Spleen (tissue), 11 donors: ENCODE results near the gene FCHO1. TPM values are rescaled to one million over a fixed set of nuclear protein-coding genes. Genes with fewer than 3 reads are reported as not detected.
A peak's percentile ranks its signal among the peaks of the same experiment; 100 is the strongest.

Source experiments
- DNase-seq: peaks from one replicate; pipeline ENCODE4 v3.0.0-alpha.2; 2020
- H3K27ac ChIP-seq, 8 donors: fragments of 200-600 bp; sonication (generic) in 7 of 8; 1 replicate in 4 of 8; 2 replicates in 4 of 8; pipeline versions ENCODE4 v1.5.0 to v1.8.0; 2016 to 2021; ENCODE audit warnings: inconsistent platforms in 4 of 8, mild to moderate bottlenecking in 4 of 8, moderate library complexity in 1 of 8
- H3K27me3 ChIP-seq, 7 donors: fragments of 200-600 bp; sonication (generic) in 6 of 7; replicated peaks in 1 of 7; 1 replicate in 4 of 7; 2 replicates in 3 of 7; pipeline versions ENCODE4 v1.5.0 to v1.8.0; 2016 to 2021; ENCODE audit warnings: inconsistent platforms in 3 of 7, mild to moderate bottlenecking in 1 of 7
- H3K36me3 ChIP-seq, 6 donors: fragments of 200-600 bp; sonication (generic) in 5 of 6; 1 replicate in 4 of 6; 2 replicates in 2 of 6; pipeline versions ENCODE4 v1.5.0 to v1.8.0; 2016 to 2021; ENCODE audit warnings: inconsistent platforms in 2 of 6
- H3K4me1 ChIP-seq, 6 donors: fragments of 200-600 bp; sonication (generic) in 5 of 6; 1 replicate in 3 of 6; 2 replicates in 3 of 6; pipeline versions ENCODE4 v1.5.0 to v1.8.0; 2016 to 2021; ENCODE audit warnings: inconsistent platforms in 3 of 6
- H3K4me3 ChIP-seq, 8 donors: fragments of 200-600 bp; sonication (generic) in 7 of 8; 1 replicate in 4 of 8; 2 replicates in 4 of 8; pipeline versions ENCODE4 v1.5.0 to v1.8.0; 2016 to 2021; ENCODE audit warnings: inconsistent platforms in 4 of 8, mild to moderate bottlenecking in 4 of 8, moderate library complexity in 2 of 8
- H3K9me3 ChIP-seq, 8 donors: fragments of 200-600 bp; sonication (generic) in 7 of 8; 1 replicate in 4 of 8; 2 replicates in 4 of 8; pipeline versions ENCODE4 v1.5.0 to v1.8.0; 2016 to 2021; ENCODE audit warnings: inconsistent platforms in 4 of 8
- POLR2A ChIP-seq, 3 donors: fragments of 450-650 bp; IDR thresholded peaks; one replicate each; pipeline ENCODE4 v1.5.1; 2017; ENCODE audit warnings: antibody characterized with exemption in 3 of 3, mild to moderate bottlenecking in 1 of 3
- POLR2AphosphoS5 ChIP-seq, 3 donors: sonication (generic); formaldehyde crosslinking; IDR thresholded peaks; one replicate each; pipeline ENCODE4 v1.5.1; 2017; ENCODE audit warnings: antibody characterized with exemption in 3 of 3
- WGBS, 5 donors: extraction: QIAGEN DNeasy Blood & Tissue Kit in 3 of 5; methylation state at CpG; one replicate each; pipeline versions ENCODE4 v1.1.5 to v1.1.7; 2013 to 2018; 5-methylcytosine and 5-hydroxymethylcytosine counted together
- intact Hi-C: fragments of 100-400 bp; cut with DNase I; formaldehyde crosslinking; loops from one replicate; pipeline ENCODE4 v1.15.0; 2023; ENCODE audit warnings: low total_unique reads
- polyA plus RNA-seq, 3 donors: library from polyadenylated mRNA; stranded (reverse); fragments of 200-250 nt; gene quantifications; one replicate each; pipeline ENCODE4 v1.2.1, GENCODE V29; 2013
- total RNA-seq, 7 donors: library from RNA; depleted of rRNA in 3 of 7; stranded (reverse); fragments of >200 nt in 3 of 7; fragmentation: NEBNext Ultra II Directional in 4 of 7; extraction: Animal tissue kit (Norgen Biotek cat#: 25700) in 4 of 7; gene quantifications; one replicate each; pipeline versions ENCODE4 v1.1.0 to v1.2.1, GENCODE V29; 2016 to 2021
- TF ChIP-seq, protein P1 (sequence below), 11 experiments: fragments of 200-600 bp in 7 of 11; fragments of 450-650 bp in 4 of 11; sonication (generic) in 4 of 11; IDR thresholded peaks in 8 of 11; conservative IDR thresholded peaks in 3 of 11; 1 replicate in 7 of 11; 2 replicates in 4 of 11; pipeline versions ENCODE4 v1.4.0 to v1.8.0; 2016 to 2021; ENCODE audit warnings: antibody characterized with exemption in 11 of 11, inconsistent platforms in 4 of 11, mild to moderate bottlenecking in 1 of 11
- donor health status: healthy with polysubstance abuse.
- donor health status: DM: no; HTN: no; CAD: no; lungs with moderate emphysema.
- donor health status: DM: no; HTN: no; CAD: no.
- donor health status: Bipolar disorder and iron deficiency.
- donor health status: healthy.
- donor health status: DM: no; HTN: no; CAD: no.
- donor health status: DM: yes; HTN: yes; CAD: no.

Gene FCHO1
- total and polyA plus RNA-seq, 10 donors: 11.3 to 48.3 (median 25.2) TPM

DNA sequence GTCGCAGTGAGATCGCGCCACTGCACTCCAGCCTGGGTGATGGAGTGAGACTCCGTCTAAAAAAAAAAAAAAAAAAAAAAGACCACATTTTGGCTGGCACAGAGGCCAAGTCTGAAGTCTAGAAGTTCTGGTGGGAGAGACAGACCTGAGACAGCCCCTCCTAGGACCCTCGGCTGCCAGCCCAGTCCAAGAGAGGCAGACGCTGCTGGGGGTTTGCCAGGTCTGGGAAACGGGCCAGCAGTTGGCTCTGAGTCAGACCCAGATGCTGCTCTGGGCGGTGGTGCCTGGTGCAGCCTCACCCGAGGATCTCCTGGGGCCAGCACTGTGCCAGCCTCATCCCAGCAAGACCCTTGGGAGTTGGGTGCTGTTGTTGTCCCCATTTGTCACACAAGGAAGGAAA lies 5.8 kb downstream of the FCHO1 start:
- intact Hi-C loops: no loop called here
- 49 to 66% (median 58%) methylated on average over 9 of the region's 9 CpGs for WGBS, 5 donors
- Histone ChIP-seq H3K4me3 (no peak overlapping the region), H3K36me3 (peaks cover 0 to 50% (median 8%) of the 10 kb centered on the region in 6 donors), H3K27ac (no peak overlapping the region), H3K4me1 (peaks cover 16 to 72% (median 44%) of the 10 kb centered on the region in 6 donors), H3K27me3 (no peaks in the 10 kb centered on the region), H3K9me3 (no peaks in the 10 kb centered on the region)
- DNase-seq: no peak
- TF ChIP-seq POLR2AphosphoS5 (IDR thresholded peaks at IDR 0.05) (peak in 1 of 3 donors; percentile 13), POLR2A (IDR thresholded peaks at IDR 0.05) (no peak)

DNA sequence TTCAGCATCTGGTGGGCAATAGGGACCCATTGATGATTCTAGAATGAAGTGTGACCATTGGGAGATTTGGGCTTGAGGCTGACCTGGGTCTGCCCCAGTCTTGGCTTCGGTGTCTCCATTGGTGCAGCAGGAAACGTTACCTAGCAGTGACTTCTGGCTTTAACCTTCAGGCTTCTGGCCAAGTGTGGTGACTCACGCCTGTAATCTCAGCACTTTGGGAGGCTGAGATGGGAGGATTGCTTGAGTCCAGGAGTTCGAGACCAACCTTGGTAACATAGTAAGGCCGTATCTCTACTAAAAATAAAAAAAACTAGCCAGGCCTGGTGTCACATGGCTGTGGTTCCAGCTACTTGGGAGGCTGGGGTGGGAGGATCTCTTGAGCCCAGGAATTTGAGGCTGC lies 7.2 kb downstream of the FCHO1 start:
- DNase-seq: no peak
- Histone ChIP-seq H3K27ac (no peak overlapping the region), H3K9me3 (no peaks in the 10 kb centered on the region), H3K36me3 (peaks cover 0 to 63% (median 15%) of the 10 kb centered on the region in 6 donors), H3K4me1 (peaks cover 14 to 60% (median 33%) of the 10 kb centered on the region in 6 donors), H3K4me3 (no peak overlapping the region), H3K27me3 (no peaks in the 10 kb centered on the region)
- TF ChIP-seq POLR2AphosphoS5 (IDR thresholded peaks at IDR 0.05): no peak
- TF ChIP-seq, protein P1, sequence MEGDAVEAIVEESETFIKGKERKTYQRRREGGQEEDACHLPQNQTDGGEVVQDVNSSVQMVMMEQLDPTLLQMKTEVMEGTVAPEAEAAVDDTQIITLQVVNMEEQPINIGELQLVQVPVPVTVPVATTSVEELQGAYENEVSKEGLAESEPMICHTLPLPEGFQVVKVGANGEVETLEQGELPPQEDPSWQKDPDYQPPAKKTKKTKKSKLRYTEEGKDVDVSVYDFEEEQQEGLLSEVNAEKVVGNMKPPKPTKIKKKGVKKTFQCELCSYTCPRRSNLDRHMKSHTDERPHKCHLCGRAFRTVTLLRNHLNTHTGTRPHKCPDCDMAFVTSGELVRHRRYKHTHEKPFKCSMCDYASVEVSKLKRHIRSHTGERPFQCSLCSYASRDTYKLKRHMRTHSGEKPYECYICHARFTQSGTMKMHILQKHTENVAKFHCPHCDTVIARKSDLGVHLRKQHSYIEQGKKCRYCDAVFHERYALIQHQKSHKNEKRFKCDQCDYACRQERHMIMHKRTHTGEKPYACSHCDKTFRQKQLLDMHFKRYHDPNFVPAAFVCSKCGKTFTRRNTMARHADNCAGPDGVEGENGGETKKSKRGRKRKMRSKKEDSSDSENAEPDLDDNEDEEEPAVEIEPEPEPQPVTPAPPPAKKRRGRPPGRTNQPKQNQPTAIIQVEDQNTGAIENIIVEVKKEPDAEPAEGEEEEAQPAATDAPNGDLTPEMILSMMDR (IDR thresholded peaks at IDR 0.05 in 8 of 11, conservative IDR thresholded peaks at IDR 0.05 in 3 of 11): no peak
- no peak for TF ChIP-seq POLR2A (IDR thresholded peaks at IDR 0.05)
- WGBS, 5 donors: 43 to 78% (median 73%) methylated on average over 5 of the region's 5 CpGs
- intact Hi-C loops: no loop called here

DNA sequence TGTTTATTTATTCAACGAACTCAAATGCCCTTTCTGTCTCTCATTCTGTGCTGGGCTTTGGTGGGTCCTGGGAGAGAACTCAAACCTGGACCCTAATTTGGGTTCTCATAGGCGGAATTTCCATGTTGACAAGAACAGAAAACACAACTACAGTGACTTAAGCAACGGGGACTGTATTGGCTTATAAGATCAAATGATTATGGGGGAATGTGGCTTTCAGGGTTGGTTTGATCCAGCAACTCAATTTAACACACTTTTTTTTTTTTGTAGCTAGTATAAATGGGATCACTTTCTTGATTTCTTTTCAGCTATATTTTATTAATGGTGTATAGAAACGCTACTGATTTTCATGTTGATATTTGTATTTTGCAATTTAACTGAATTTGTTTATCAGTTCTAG lies 9.9 kb downstream of the FCHO1 start:
- intact Hi-C loops: no loop called here
- H3K4me1 ChIP-seq: peaks cover under 1 to 60% (median 18%) of the 10 kb centered on the region in 6 donors
- H3K36me3 ChIP-seq: peaks cover 0 to 76% (median 17%) of the 10 kb centered on the region in 6 donors
- no peaks in the 10 kb centered on the region for H3K27me3 ChIP-seq
- DNase-seq: no peak
- H3K27ac ChIP-seq: no peak overlapping the region
- WGBS, 5 donors: 77 to 92% (median 87%) methylated on average over 4 of the region's 4 CpGs
- TF ChIP-seq POLR2AphosphoS5 (IDR thresholded peaks at IDR 0.05): no peak
- no peak for TF ChIP-seq POLR2A (IDR thresholded peaks at IDR 0.05)
- TF ChIP-seq, protein P1 (IDR thresholded peaks at IDR 0.05 in 8 of 11, conservative IDR thresholded peaks at IDR 0.05 in 3 of 11): no peak
- H3K9me3 ChIP-seq: no peaks in the 10 kb centered on the region
- no peak overlapping the region for H3K4me3 ChIP-seq

DNA sequence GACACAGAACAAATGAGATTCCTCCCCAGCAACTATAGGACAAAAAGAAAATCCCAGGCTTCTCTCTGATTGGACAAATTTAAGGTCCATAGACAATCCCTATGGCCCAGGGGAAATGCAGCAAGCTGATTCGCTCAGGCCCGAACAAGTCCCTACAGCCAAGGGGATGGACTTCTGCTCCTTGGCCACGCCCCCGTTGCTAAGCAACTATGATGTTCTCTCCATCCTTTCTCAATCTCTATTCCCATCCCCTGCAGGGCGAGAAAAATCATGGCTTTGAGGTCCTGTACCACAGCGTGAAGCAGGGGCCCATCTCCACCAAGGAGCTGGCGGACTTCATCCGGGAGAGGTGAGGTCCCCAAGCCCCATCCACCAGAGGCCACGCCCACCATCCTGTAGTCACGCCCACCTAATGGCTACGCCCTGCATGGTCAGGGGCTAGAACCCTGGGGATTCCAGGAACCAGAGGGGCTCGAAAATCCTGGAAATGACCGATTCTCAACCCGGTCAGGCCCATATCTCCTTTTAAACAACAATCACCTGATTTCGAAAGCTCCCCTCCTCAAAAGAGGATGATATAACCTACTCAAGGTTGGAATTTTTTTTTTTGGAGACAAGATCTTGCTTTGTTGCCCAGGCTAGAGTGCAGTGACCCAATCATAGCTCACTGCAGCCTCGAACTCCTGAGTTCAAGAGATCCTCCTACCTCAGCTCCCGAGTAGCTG lies 11.4 kb downstream of the FCHO1 start:
- TF ChIP-seq, protein P1 (IDR thresholded peaks at IDR 0.05 in 8 of 11, conservative IDR thresholded peaks at IDR 0.05 in 3 of 11): no peak
- peak in 1 of 3 donors; percentile 31 for TF ChIP-seq POLR2AphosphoS5 (IDR thresholded peaks at IDR 0.05)
- no peaks in the 10 kb centered on the region for H3K9me3 ChIP-seq
- no peaks in the 10 kb centered on the region for H3K27me3 ChIP-seq
- DNase-seq: no peak
- peaks cover 0 to 77% (median 16%) of the 10 kb centered on the region in 6 donors for H3K36me3 ChIP-seq
- intact Hi-C loops: no loop called here
- 74 to 85% (median 85%) methylated on average over 17 of the region's 17 CpGs for WGBS, 5 donors
- H3K4me3 ChIP-seq: no peak overlapping the region
- H3K4me1 ChIP-seq: peaks cover 0 to 59% (median 17%) of the 10 kb centered on the region in 6 donors
- no peak overlapping the region for H3K27ac ChIP-seq
